Keratinocyte (primary cell): ENCODE data around the gene RENBP. TPM values are rescaled to one million over a fixed set of nuclear protein-coding genes. Genes with fewer than 3 reads are reported as not detected.

Source experiments
- DNase-seq: peaks from one replicate; pipeline ENCODE4 v3.0.0-alpha.2; 2011; ENCODE audit warnings: low read depth, missing footprints, low spot score
- FAIRE-seq: peaks from 2 replicates; lab custom pipeline; 2011; peaks lifted over from hg19 to GRCh38; lab: Jason Lieb, UNC
- H2AFZ ChIP-seq: 2 replicates; pipeline ENCODE4 v1.6.0; 2012; ENCODE audit warnings: low read length, control low read depth, inconsistent platforms; ENCODE audit not compliant: control insufficient read depth
- H3K27ac ChIP-seq: 2 replicates; pipeline ENCODE4 v1.5.1; 2011; ENCODE audit warnings: low read length; ENCODE audit not compliant: control insufficient read depth, insufficient read depth
- H3K27me3 ChIP-seq: 3 replicates; pipeline ENCODE4 v1.6.0; 2011; ENCODE audit warnings: low read length; ENCODE audit not compliant: control insufficient read depth, insufficient read depth; ENCODE audit errors: extremely low read depth
- H3K36me3 ChIP-seq, 2 experiments: 2 replicates in 1 of 2; 3 replicates in 1 of 2; pipeline ENCODE4 v1.5.1; 2011; ENCODE audit warnings: low read length in 2 of 2, mild to moderate bottlenecking in 1 of 2; ENCODE audit not compliant: control insufficient read depth in 2 of 2, insufficient read depth in 2 of 2; ENCODE audit errors: extremely low read depth in 1 of 2
- H3K4me1 ChIP-seq: 3 replicates; pipeline ENCODE4 v1.5.1; 2011; ENCODE audit warnings: low read length; ENCODE audit not compliant: control insufficient read depth, insufficient read depth; ENCODE audit errors: extremely low read depth
- H3K4me2 ChIP-seq: 3 replicates; pipeline ENCODE4 v1.6.0; 2011; ENCODE audit warnings: low read depth, low read length; ENCODE audit not compliant: control insufficient read depth, insufficient read depth; ENCODE audit errors: extremely low read depth
- H3K4me3 ChIP-seq, 3 experiments: fragments of 200-600 bp in 1 of 3; sonication (generic) in 1 of 3; 2 replicates in 2 of 3; 3 replicates in 1 of 3; pipeline ENCODE4 v1.5.1; 2011 to 2016; ENCODE audit warnings: low read length in 3 of 3, mild to moderate bottlenecking in 3 of 3, control low read depth in 2 of 3, inconsistent platforms in 1 of 3, low read depth in 1 of 3, mixed read lengths in 1 of 3, mixed run types in 1 of 3, moderate library complexity in 1 of 3; ENCODE audit not compliant: control insufficient read depth in 2 of 3, insufficient read depth in 2 of 3; ENCODE audit errors: extremely low read depth in 1 of 3
- H3K79me2 ChIP-seq: 2 replicates; pipeline ENCODE4 v1.6.0; 2012; ENCODE audit warnings: low read length; ENCODE audit not compliant: control insufficient read depth, insufficient read depth
- H3K9ac ChIP-seq: 3 replicates; pipeline ENCODE4 v1.6.0; 2011; ENCODE audit warnings: low read length; ENCODE audit not compliant: control insufficient read depth, insufficient read depth; ENCODE audit errors: extremely low read depth
- H3K9me1 ChIP-seq: 3 replicates; pipeline ENCODE4 v1.6.0; 2011; ENCODE audit warnings: low read length; ENCODE audit not compliant: control insufficient read depth, insufficient read depth; ENCODE audit errors: extremely low read depth
- H3K9me3 ChIP-seq: 2 replicates; pipeline ENCODE4 v1.5.1; 2012; ENCODE audit warnings: low read depth, low read length; ENCODE audit not compliant: control insufficient read depth
- H4K20me1 ChIP-seq: 3 replicates; pipeline ENCODE4 v1.6.0; 2011; ENCODE audit warnings: low read length; ENCODE audit not compliant: control insufficient read depth, insufficient read depth; ENCODE audit errors: extremely low read depth
- EZH2 ChIP-seq: IDR thresholded peaks from one replicate; pipeline ENCODE4 v1.6.1; 2012; ENCODE audit warnings: inconsistent platforms, mild to moderate bottlenecking, low read length, moderate library complexity
- dilution Hi-C: fragments of 300-500 bp; cut with MboI; formaldehyde crosslinking; loops from one replicate; pipeline ENCODE4 v1.7.0; 2020; ENCODE audit warnings: low sequenced_read_pairs; ENCODE audit not compliant: extremely low pct_ligation_motif_present
- polyA plus RNA-seq, 5 experiments: library from polyadenylated mRNA; depleted of rRNA in 3 of 5; stranded (reverse) in 3 of 5; stranded (forward) in 1 of 5; unstranded in 1 of 5; fragments of >200 nt; gene quantifications; 1 replicate in 1 of 5; 2 replicates in 3 of 5; 3 replicates in 1 of 5; pipeline versions ENCODE4 v1.2.1 to v1.2.3, GENCODE V29; 2011 to 2012; ENCODE audit warnings: missing spikeins in 2 of 5, low read depth in 1 of 5, low replicate concordance in 1 of 5
- TF ChIP-seq, protein P1 (sequence below), 3 experiments: IDR thresholded peaks in 1 of 3; conservative IDR thresholded peaks in 1 of 3; optimal IDR thresholded peaks in 1 of 3; 2 replicates in 2 of 3; 3 replicates in 1 of 3; pipeline versions ENCODE3 to v1.5.1; 2011; ENCODE audit warnings: low read length in 3 of 3, mild to moderate bottlenecking in 3 of 3, moderate library complexity in 2 of 3, control low read depth in 1 of 3, inconsistent platforms in 1 of 3; ENCODE audit not compliant: insufficient read depth in 2 of 3; ENCODE audit errors: extremely low read depth in 1 of 3

RENBP gene
- polyA plus RNA-seq, 1 donor (not counting 4 experiments of a cell fraction or from before 2014, with no cell fraction given): 0.16 TPM

DNA sequence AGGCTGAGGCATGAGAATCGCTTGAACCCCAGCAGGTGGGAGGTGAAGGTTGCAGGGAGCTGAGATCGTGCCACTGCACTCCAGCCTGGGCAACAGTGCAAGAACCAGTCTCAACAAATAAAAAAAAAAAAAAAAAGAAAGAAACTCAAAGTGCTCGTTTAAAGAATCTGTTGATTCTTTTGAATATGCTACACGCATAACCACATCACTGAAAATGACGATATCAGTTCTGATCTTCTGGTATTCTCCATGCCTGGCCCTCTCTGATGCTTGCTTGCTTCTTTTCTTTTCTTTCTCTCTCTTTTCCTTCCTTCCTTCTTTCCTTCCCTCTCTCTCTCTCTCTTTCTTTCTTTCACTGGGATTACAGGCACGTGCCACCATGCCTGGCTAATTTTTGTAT lies 32.6 kb downstream of the RENBP start:
- Histone ChIP-seq H3K9me1 (no peaks in the 10 kb centered on the region), H2AFZ (no peak overlapping the region), H3K4me1 (no peaks in the 10 kb centered on the region), H3K9ac (no peak overlapping the region), H3K27ac (no peak overlapping the region), H3K27me3 (no peaks in the 10 kb centered on the region), H3K36me3 (no peaks in the 10 kb centered on the region), H3K9me3 (no peaks in the 10 kb centered on the region), H3K4me2 (no peak overlapping the region), H3K4me3 (no peak overlapping the region), H3K79me2 (no peaks in the 10 kb centered on the region), H4K20me1 (no peaks in the 10 kb centered on the region)
- dilution Hi-C loops: no loop called here
- DNase-seq: no peak
- no peak for TF ChIP-seq EZH2
- TF ChIP-seq, protein P1, sequence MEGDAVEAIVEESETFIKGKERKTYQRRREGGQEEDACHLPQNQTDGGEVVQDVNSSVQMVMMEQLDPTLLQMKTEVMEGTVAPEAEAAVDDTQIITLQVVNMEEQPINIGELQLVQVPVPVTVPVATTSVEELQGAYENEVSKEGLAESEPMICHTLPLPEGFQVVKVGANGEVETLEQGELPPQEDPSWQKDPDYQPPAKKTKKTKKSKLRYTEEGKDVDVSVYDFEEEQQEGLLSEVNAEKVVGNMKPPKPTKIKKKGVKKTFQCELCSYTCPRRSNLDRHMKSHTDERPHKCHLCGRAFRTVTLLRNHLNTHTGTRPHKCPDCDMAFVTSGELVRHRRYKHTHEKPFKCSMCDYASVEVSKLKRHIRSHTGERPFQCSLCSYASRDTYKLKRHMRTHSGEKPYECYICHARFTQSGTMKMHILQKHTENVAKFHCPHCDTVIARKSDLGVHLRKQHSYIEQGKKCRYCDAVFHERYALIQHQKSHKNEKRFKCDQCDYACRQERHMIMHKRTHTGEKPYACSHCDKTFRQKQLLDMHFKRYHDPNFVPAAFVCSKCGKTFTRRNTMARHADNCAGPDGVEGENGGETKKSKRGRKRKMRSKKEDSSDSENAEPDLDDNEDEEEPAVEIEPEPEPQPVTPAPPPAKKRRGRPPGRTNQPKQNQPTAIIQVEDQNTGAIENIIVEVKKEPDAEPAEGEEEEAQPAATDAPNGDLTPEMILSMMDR (optimal IDR thresholded peaks at IDR 0.05 in 1 of 3, IDR thresholded peaks at IDR 0.05 in 1 of 3, conservative IDR thresholded peaks at IDR 0.05 in 1 of 3; ENCODE audit: extremely low read depth in 1 of 3, insufficient read depth in 2 of 3, low read length in 3 of 3): no peak
- no peak for FAIRE-seq

DNA sequence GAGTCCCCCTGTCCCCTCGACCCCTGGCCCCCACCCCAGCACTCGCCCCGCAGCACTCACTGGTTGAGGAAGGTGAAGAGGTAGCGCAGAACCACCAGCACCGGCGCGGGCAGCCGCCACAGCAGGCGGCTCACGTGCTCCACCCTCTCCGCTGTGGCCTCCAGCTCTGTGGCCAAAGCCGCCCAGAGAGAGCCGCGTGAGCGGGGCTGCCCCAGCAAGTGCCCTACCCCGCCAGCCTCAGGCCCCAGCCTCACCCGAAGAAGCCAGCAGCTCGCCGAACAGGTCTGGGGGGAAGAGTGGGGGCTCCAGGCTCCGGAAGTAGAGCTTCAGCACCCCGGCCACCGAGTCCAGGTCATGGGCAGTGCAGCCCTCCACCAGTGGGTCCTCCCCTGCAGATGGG lies 34.0 kb downstream of the RENBP start:
- dilution Hi-C loops: no loop called here
- no peak overlapping the region for H3K9ac ChIP-seq
- no peaks in the 10 kb centered on the region for H3K36me3 ChIP-seq
- H3K79me2 ChIP-seq: no peaks in the 10 kb centered on the region
- FAIRE-seq (no peak), DNase-seq (no peak)
- H3K27me3 ChIP-seq: no peaks in the 10 kb centered on the region
- H3K4me2 ChIP-seq: no peak overlapping the region
- no peaks in the 10 kb centered on the region for H3K9me3 ChIP-seq
- H4K20me1 ChIP-seq: no peaks in the 10 kb centered on the region
- TF ChIP-seq, protein P1 (optimal IDR thresholded peaks at IDR 0.05 in 1 of 3, IDR thresholded peaks at IDR 0.05 in 1 of 3, conservative IDR thresholded peaks at IDR 0.05 in 1 of 3; ENCODE audit: extremely low read depth in 1 of 3, insufficient read depth in 2 of 3, low read length in 3 of 3): no peak
- no peak for TF ChIP-seq EZH2
- no peak overlapping the region for H2AFZ ChIP-seq
- H3K27ac ChIP-seq: no peak overlapping the region
- H3K4me1 ChIP-seq: no peaks in the 10 kb centered on the region
- no peaks in the 10 kb centered on the region for H3K9me1 ChIP-seq
- H3K4me3 ChIP-seq: no peak overlapping the region
